ENCODE results near the gene PARVB.
A peak's percentile ranks its signal among the peaks of the same experiment; 100 is the strongest.

Gene PARVB, protein sequence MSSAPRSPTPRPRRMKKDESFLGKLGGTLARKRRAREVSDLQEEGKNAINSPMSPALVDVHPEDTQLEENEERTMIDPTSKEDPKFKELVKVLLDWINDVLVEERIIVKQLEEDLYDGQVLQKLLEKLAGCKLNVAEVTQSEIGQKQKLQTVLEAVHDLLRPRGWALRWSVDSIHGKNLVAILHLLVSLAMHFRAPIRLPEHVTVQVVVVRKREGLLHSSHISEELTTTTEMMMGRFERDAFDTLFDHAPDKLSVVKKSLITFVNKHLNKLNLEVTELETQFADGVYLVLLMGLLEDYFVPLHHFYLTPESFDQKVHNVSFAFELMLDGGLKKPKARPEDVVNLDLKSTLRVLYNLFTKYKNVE

DNA sequence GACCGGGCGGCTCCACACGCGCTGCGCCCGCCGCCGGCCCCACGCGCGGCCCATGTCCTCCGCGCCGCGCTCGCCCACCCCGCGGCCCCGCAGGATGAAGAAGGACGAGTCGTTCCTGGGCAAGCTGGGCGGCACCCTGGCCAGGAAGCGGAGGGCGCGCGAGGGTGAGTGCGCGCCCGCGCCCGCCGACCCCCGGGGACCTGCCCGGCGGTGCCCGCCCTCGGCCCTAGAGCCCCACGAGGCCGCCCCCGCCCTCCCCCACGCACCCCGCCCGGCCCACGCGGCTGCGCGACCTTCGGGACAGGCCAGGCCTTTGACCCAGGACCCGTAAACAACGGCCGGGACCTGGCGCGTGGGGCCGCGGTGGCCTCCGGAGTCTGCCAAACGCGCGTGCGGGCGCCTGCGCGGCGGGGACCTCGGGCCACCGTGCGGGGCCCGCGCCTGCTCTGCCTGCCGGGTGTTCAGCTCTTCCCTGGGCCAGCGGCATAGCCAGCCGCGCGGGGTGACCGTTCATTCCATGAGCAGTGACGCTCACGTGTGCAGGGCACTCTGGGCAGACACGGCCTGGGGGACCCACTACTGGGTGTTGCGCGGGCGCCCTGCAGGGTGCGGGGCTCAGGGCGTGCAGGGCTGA lies at the start of gene PARVB:
Gene PARVB, plus strand, starts transcription at position 15 of the 634 bp plus-strand sequence. Its CDS starts 38 bp downstream, at position 53.
- DNase-seq, result peak; percentile 21

DNA sequence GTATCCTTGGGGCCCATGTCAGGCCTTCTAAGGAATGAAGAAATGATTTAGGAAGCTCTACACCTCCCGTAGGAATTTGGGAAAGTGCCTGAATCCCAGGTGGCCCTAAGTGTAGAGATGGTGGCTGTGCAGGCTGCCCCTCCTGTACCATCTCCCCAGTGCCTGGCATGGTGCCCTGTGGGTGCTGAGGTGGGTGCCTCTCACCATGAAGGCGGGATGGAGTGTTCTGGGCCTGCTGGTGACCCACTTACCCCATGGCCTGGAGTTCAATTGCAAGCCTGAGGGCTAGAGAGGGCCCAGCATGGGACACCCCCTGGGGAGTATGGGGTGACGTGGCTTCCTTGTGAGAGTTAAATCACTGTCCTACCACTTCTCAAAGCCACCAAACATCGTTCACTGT lies 49.1 kb upstream of the PARVB start:
- no peak for DNase-seq

DNA sequence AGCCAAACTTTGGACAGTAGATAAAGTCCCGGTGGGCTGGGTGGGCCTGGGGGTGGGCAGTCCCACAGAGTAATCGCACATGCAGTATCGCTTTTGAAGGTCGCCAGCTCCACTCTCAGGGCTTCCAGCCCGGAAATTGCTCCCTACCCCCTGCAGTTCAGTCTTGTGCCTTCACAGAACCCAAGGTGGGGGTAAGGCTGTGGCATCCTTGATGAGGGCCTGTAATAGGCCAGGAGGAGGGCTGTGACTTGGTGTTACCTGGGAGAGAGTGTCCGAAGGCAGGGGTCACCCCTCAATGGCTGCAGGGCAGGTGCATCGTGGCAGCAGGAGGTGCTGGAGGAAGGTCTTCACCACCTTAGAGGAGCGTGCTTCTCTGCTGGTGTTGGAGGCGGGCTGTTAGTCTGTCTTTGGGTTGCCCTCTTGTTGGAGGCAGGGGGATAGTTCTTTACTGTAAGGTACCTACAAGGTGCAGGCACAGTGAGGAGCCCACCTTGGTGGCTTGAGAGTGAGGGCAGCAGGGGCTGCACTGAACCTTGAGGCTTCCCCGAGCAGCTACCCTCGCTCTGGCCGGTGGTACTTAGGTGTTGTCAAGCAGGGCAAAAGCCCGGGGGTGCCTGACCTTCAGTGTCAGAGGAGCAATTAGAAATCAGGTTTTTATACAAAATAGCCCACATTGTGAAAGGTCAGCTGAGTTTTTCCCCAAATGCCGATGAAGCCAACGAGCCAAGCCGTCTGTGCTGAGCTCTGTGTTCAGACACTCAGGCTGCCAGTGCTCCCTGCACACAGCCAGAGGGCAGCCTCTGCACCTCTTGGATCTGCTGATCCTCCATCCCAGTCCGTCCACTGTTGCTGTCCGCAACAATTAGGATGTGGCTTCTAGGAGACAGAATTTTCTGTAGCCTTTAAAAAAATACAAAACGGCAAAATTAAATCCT lies 47.0 kb upstream of the PARVB start:
- no peak for DNase-seq

DNA sequence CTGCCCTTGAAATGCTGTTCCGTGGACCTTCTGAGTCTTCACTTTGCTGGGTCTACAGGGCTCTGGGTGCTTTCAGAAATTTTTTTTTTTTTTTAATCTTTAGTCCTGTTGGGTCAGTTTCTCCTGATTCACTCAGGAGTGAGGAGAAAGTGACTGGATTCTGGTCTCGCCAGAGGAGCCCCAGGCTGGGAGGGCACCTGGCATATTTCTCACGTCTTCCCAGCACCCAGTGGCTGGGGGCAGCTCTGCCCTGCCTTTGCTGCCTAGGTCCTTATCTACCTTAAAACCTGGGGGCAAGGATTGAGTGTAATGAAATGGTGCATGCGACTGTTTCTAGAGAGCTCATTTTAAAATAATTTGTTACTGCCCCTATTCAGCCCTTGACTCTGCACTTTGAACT lies 45.5 kb upstream of the PARVB start:
- DNase-seq, result no peak

DNA sequence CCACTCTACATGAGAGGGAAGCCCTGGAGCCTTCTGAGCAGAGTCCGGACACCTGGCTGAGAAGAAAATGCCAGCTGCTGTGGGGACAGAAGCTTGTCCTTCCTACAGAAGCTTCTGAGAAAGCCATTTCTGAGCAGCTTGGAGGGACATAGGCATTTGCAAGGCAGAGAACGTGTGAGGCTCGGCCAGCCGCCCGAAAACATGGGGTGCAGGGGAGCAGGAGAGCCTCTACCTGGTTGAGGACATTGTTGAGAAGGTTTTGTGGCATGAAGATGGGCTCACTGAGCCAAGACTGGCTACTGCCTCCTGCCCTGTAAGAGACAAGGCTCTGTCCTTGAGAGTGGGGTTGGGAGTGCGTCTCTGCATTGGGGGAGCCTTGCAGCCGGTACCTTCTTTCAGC lies 43.5 kb upstream of the PARVB start:
- DNase-seq, result no peak

DNA sequence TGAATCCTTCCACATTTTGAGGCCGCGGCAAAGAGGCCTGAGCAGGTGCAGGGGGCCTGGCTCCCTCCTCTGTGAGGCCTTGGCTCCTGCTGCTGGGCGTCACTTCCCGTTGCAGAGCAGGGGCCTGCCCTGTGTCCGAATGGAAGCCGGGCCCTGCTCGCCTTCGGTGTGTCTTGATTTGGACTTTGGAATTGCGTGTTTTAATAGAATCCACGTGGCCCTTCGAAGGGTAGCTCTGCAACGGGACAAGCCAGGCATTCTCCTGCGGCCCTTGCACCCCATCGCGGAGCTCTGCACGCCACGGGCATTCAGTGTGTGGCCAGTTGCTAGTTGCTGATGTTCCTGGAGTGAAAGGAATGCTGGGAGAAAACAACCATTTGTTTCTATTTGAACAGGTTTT lies 43.1 kb upstream of the PARVB start:
- DNase-seq, result no peak

DNA sequence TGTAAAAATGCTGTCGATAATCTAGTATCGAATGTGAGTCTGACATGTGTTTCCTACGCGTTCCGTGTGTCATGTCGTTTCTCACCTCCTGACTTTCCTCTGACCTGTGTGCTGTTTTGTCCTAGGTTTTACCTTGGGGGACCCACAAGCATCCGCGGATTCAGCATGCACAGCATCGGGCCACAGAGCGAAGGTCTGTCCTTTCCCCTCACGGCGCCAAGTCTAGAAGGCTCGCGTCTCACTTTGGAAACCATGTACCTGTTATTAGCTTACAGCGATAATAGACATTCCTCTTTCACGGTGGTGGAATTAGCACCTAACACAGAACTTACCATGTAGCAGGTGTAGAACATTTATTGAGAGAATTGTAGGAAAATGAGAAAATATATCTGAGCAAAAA lies 40.3 kb upstream of the PARVB start:
- no peak for DNase-seq

DNA sequence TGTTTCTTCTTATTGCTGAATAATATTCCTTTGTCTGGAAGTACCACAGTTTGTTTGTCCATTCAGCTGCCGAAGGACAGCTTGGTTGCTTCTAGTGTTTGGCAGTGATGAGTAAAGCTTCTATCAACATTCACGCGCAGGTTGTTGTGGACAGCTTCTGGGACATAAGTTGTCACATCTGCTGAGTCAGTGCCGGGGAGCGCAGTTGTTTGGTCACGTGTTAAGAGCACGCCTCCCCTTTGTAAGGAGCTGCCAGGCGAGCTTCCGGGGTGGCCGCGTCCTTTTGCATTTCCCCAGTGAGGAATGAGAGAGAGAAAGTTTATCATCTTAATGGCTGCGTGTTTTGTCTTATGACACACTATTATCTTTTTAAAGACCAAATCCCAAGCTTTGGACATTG lies 38.6 kb upstream of the PARVB start:
- DNase-seq, result no peak

DNA sequence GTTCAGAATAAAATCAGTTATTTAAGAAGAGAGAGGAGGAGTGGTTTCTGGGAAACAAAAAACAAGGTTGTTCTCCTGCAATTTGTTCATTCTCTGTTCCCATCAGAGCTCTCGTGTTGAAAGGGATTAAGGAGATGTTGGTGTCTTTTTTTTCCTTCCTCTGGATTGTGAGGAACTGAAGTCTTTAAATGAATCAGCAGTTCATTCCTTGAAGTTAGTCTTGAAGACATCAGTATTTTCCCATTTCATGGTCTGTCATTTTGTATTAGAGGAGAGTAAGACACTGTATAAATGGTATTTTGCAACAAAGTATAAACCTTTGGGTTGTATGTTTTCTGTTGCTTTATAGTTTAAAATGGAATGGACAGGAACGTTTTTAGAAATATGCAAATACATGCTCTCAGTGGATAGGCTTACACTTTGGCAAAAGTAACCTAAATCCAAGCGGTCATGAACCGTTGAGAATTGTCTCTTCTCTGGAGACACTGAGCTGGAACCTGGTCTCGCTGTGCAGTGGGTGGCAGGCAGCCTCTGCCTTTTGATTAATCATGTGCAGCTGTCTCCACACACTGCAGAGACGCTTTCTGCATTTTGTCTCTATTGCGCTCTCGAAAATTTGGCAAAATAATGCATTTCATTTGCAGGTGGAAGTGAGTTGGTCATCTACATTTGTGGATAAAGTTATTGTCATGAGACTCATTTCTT lies 35.8 kb upstream of the PARVB start:
- no peak for DNase-seq

DNA sequence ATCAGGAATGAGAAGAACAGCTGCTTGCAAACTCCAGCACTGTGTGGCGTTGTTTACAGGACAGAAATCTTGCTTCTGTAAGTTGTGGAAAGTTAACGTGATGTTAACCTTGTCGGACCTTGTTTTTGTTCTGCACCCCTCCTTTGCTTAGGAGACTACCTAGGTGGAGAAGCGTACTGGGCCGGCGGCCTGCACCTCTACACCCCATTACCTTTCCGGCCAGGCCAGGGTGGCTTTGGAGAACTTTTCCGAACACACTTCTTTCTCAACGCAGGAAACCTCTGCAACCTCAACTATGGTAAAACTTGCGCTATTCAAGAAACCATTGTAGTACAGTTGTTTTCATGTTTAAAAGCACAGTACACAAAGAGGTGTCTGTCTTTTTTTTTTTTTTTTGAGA lies 35.1 kb upstream of the PARVB start:
- DNase-seq, result no peak

DNA sequence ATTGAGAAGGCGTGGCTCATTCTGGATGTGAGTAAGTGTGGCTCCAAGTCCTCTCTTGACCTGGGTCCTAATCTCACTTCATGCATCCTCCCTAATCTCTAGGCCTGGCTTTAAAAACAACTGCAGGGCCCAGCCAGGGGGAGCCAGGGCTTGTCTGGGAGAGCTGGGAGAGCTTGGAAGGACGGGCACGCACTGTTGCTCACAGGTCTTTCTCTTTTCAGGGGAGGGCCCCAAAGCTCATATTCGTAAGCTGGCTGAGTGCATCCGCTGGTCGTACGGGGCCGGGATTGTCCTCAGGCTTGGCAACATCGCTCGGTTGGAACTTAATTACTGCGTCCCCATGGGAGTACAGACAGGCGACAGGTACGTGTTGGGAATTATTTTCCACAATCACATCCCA lies 34.1 kb upstream of the PARVB start:
- DNase-seq, result no peak

DNA sequence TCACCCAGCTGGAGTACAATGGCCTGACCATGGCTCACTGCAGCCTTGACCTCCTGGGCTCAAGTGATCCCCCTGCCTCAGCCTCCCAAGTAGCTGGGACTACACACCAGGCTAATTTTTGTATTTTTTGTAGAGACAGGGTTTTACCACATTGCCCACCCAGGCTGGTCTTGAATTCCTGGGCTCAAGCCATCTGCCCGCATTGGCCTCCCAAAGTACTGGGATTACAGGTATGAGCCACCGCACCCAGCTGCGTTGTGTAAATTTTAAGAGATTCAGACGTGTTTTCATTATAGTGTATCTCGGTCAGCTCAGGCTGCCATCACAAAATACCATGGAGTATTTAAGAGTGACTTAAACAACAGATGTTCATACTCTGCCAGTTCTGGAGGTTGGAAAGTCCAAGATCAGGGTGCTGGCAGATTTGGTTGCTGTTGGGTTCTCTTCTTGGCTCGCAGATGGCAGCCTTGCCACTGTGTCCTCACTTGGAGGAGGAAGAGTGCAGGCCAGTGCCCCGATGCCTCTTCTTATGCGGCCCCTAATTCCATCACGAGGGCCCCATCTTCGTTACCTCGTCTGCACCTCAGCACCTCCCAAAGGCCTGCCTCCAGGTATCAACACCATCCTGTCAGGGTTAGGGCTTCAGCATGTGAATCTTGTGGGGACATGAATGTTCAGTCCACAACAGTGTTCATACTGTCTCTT lies 32.6 kb upstream of the PARVB start:
- no peak for DNase-seq

DNA sequence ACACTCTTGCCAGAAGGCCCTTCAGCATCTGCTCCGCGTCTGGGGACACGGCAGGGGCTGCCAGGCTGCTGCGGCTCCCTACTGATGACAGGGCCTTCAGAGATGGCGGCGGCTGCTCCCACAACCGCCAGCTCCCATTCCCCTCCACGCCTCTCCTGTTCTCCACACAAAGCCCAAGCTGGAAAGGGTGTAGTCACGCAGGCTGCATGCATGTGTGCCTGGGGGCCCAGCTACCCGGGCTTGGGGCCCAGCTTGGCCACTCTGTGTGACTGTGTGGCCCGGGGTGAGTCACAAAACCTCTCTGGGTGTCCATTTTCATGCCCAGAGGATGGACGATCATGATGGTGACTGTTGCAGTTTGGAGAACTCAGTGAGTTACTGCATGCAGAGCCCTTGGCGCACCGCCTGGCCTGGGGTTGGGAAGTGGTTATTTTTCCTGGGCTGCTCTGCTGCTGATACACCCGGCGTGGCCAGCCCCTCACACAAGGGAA lies 31.7 kb upstream of the PARVB start:
- DNase-seq, result no peak

DNA sequence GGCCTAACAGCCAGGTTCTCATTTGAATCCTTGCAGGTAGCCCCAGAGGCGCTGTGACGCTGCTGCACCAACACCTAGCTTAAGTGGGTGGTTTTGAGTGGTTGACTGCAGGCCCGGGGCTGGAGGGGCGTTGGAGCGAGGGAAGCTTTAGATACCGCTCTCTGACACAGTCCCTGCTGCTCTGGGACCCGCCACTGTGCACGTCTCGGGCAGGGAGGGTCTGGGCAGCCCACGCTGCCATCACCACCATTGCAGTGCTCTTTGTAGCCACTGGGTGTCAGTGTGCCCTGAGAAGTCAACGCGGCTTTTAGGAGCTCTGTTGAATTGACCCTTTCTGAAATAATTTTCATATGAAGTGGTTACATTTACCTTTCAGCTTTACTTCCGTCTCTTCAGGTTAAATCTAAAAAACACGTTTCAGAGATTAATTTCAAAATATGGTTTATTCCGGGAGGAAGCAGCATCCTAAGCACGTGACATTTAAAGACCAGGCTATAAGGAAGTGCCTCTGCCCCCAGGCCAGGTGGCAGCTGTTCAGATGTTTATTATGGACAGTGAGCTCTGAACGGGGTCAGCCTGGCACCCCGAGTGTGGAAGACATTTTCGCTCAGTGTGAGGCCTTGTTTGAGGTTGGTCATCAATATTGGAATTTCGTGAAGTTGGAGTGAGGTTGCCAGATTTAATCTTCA lies 30.9 kb upstream of the PARVB start:
- DNase-seq, result peak; percentile 64

DNA sequence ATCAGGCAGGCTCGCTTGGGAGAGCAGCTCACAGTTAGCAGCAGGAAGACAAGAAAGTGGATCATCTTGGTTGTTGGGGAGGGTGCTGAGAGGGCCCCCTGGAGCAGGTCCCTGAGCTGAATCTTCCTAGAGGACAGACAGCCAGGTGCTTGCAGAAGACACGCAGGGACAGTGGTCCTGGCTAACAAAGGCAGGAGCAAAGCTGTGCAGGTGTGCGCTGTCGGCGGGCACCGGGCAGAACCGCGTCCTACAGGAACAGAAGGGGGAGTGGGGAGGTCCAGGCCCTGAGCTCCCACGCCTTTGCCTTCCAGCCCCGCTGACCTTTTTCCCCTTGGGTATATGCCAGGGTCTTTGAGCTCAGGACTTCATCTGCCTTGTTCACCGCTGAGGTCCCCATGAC lies 30.1 kb upstream of the PARVB start:
- no peak for DNase-seq

DNA sequence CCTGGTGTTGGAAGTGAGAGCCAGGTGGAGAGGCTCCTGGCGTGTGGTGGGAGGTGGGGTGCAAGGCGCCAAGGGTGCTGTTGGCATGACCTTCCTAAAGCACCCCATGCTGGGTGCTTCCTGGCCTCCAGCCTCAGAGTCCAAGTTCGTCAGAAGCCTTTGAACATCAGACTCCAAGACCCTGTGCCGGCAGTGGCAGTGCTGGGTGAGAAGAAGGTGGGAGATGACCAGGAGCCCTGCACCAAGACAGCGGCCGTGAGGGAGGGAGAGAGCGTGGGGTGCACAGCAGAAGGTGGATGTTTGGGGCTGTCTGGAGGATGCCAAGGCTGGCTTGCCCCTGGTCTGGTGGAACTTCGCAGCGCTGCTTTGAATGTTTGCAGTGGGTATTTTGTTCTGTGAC lies 29.7 kb upstream of the PARVB start:
- DNase-seq, result no peak

DNA sequence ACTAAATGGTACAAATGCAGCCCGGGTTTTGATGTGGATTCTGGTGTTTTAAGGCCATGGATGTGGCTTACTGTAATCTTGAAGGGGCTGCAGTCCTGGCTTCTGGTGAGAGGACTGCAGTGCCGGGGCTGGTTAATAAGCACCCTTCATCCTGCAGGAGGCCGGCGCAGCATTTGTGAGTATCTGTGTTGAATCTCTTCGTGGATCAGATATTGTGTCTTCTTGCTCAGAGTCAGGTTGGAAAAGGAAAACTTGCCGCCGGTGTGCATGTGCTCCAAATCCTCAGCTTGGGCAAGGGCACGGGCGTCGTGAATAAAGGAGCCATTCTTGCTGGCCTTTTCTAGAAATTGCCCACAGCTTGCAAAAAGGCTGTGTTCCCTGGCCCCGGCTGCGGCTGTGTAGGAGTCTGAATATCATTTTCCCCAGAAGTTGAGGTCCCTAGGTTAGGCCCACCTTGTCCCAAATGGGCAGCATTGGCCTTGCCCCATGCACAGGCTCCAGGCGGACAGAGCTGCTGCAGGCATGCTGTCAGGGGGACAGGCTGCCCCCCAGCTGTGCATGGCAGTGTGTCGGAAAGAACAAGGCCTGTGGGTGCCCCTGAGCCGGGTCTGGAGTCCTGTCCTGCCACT lies 28.9 kb upstream of the PARVB start:
- DNase-seq, result no peak

DNA sequence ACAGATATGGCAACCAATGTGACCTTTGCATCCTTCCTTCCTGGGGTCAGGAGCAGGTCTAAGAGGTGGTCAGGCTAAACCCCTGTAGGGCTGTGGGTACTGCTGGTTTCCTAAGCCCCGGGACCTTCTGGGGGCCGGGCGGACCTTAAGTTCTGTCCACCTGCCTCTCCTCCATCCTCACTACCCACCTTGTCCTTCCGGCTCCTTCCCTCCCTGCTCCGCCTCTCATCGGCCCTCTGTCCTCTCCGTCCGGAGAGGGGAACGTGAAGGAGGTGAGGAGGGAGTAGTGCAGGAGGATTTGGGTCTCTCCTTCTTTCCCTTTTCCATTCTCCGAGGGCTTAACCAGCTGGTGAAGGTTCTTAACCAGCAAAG lies 28.3 kb upstream of the PARVB start:
- no peak for DNase-seq

DNA sequence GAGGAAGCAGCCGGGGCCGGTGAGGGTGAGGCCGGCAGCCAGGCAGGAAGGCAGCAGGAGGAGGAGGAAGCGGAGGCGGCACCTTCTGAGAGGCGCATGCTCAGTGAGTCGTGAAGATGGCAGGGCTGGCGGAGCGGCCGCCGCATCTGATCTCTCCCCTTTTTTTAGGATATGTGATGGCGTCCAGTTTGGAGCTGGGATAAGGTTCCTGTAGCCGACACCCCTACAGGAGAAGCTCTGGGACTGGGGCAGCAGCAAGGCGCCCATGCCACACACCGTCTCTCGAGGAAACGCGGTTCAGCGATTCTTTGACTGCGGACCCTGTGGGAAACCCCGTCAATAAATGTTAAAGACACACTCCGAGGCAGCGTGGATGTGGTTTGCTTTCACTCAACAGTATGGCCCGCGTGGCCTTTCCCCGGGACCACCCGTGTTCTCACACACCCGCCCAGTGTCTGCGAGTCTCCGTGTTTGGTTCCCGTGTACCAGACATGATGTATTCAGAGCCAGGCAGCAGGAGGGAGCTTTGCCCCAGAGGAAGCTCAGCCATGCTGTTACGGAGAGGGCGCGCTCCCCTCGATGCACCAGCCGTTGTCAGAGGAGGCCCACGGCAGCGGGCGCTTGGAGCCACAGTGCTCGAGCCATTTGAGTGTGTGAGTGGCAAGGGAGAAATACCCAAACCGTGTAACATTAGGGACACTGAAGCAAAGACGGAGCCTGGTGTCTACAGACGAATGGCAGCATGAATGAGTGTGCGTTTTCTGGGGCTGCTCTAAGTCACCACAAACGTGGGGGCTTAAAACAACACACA lies 27.7 kb upstream of the PARVB start:
- peak; percentile 75 for DNase-seq

DNA sequence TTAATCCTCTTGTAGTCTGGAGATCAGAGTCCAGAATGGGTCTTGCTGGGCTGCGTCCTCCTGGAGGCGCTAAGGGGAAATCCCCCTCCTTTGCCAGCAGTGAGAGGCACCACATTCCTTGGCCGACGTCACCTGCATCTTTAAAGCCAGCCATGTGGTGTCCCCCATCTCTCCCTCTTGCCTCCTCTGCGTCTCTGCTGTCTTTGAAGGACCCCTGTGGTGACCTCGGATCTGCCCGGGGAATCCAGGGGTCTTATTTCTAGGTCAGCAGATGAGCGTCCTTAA lies 27.2 kb upstream of the PARVB start:
- DNase-seq, result no peak

All from activated naive CD4-positive, alpha-beta T cell treated with Interleukin-2 at 50 U/mL for 16 hours (primary cell).